ENCODE measurements around the gene ARHGAP5.

Gene ARHGAP5

GRCh38 chr14:32185097-32185496 is 108.0 kb downstream of the ARHGAP5 start:
- DNase-seq (ENCODE audit: low read depth), result no peak

- no peak for DNase-seq (ENCODE audit: low read depth)
Measured at GRCh38 chr14:32186248-32186647, 109.1 kb downstream of the ARHGAP5 start.

GRCh38 chr14:32189811-32190210 is 112.7 kb downstream of the ARHGAP5 start:
- no peak for DNase-seq (ENCODE audit: low read depth)

GRCh38 chr14:32190673-32191072 is 113.6 kb downstream of the ARHGAP5 start:
- no peak for DNase-seq (ENCODE audit: low read depth)

GRCh38 chr14:32192712-32193373 is 115.7 kb downstream of the ARHGAP5 start:
- DNase-seq (ENCODE audit: low read depth), result no peak

- no peak for DNase-seq (ENCODE audit: low read depth)
Measured at GRCh38 chr14:32193532-32193931, 116.4 kb downstream of the ARHGAP5 start.

GRCh38 chr14:32195636-32196035 is 118.5 kb downstream of the ARHGAP5 start:
- DNase-seq (ENCODE audit: low read depth), result no peak

GRCh38 chr14:32197919-32198318 is 120.8 kb downstream of the ARHGAP5 start:
- DNase-seq (ENCODE audit: low read depth), result no peak

- no peak for DNase-seq (ENCODE audit: low read depth)
Measured at GRCh38 chr14:32200368-32201192, 123.5 kb downstream of the ARHGAP5 start.

- no peak for DNase-seq (ENCODE audit: low read depth)
Measured at GRCh38 chr14:32201193-32201815, 124.2 kb downstream of the ARHGAP5 start.

- DNase-seq (ENCODE audit: low read depth), result no peak
Measured at GRCh38 chr14:32201816-32202490, 124.8 kb downstream of the ARHGAP5 start, which contains the start of gene RNU6-7. Gene RNU6-7, plus strand, starts transcription at chr14:32202045.

- DNase-seq (ENCODE audit: low read depth), result no peak
Measured at GRCh38 chr14:32202491-32202997, 125.4 kb downstream of the ARHGAP5 start.

GRCh38 chr14:32202998-32203882 is 126.1 kb downstream of the ARHGAP5 start, which contains the start of gene RNU6-8:
Gene RNU6-8, minus strand, starts transcription at chr14:32203269.
- DNase-seq (ENCODE audit: low read depth), result no peak

GRCh38 chr14:32203928-32204357 is 126.8 kb downstream of the ARHGAP5 start:
- no peak for DNase-seq (ENCODE audit: low read depth)

- no peak for DNase-seq (ENCODE audit: low read depth)
Measured at GRCh38 chr14:32205554-32205953, 128.4 kb downstream of the ARHGAP5 start.

GRCh38 chr14:32205984-32206383 is 128.9 kb downstream of the ARHGAP5 start:
- no peak for DNase-seq (ENCODE audit: low read depth)

GRCh38 chr14:32206552-32206951 is 129.4 kb downstream of the ARHGAP5 start:
- no peak for DNase-seq (ENCODE audit: low read depth)

GRCh38 chr14:32208490-32208889 is 131.4 kb downstream of the ARHGAP5 start:
- DNase-seq (ENCODE audit: low read depth), result no peak

All from non-pigmented ciliary epithelial cell (primary cell).